GM18858 (cell line): ENCODE data around the gene HASPIN.

Experiments used
- ATAC-seq: cut with Tn5 transposase; IDR thresholded peaks from one replicate; pipeline ENCODE4 v1.9.1; 2021; ENCODE audit not compliant: unreplicated experiment

Gene HASPIN

DNA sequence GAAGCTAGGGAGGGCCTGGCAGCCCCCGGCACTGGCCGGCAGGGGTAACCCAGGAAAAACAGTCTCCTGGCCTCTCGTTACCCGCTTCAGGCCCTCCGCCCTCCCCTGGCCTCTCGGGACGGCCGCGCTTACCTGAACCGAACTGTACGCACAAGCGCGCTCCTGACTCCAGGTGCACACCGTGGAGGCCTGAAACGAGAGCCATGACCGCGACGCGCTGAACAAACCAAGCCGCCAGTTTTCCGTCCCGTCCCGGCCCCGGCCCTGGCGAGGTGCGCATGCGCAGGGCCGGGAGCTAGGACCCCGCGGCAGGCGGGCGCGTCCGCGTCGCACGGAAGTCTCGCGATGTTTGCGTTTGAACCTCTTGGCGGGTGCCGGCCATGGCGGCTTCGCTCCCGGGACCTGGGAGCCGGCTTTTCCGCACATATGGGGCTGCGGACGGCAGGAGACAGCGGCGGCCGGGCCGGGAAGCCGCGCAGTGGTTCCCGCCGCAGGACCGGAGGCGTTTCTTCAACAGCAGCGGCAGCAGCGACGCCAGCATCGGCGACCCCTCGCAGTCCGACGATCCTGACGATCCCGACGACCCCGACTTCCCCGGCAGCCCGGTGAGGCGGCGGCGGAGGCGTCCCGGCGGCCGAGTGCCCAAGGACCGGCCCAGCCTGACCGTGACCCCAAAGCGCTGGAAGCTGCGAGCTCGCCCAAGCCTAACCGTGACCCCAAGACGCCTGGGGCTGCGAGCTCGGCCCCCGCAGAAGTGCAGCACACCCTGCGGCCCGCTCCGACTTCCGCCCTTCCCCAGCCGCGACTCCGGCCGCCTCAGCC is at the start of gene HASPIN:
Gene HASPIN, plus strand, starts transcription at position 348 of the 822 bp plus-strand sequence. Its CDS starts 33 bp downstream, at position 381.
- ATAC-seq = peak; percentile 68

DNA sequence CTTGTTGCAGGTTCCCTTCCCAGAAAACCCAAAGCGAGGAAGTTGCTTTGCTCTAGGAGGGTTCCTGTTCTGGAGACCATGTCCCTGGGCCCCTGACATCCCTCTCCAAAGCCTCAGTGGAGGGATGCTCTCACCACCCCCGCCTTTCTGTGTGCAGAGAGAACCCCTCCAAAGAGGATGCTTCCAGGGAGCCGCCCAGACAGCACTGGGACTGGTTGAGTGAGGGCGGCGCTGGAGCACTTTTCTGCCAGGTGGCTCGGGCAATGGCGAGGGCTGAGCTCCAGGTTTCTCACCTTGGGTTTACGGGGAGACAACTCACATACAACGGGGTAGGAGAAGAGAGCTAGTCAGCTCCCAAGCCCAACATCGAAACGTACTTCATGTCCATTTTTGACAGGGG is 47.8 kb upstream of the HASPIN start:
- ATAC-seq = no peak

DNA sequence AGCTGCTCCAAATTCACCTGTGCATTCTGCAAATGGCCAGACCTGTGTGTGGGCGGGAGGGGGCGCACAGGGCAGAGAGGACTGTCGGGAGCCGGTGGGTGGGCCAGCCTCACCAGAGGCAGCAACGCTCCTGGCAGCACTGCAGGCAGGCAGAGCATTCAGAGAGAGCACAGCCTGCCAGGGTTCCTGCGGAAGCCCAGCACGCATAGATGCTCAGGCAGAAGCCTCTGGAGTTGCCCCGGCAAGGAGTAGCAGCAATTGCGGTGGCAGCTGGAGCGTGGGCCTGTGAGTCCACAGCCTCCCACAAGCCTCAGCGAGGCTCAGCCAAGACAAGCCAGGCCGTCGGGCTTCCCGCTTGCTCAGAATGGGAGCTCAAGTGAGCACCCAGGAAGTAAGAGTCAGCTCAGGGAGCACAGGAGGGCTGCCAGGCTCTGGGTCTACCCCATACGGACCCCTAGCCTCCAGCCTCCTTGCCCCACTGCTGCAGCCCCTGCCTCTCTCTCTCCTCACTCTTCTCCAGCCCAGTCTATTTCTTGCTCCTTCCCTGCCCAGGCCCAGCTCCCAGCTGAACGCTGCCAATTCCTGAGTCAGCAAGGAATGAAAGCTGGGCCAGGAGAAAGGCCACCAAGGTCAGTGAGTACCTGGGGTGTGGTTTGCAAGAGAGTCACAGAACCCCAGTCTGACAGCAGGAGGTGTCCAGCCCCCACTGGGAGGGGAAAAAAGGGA is 45.4 kb upstream of the HASPIN start:
- no peak for ATAC-seq

DNA sequence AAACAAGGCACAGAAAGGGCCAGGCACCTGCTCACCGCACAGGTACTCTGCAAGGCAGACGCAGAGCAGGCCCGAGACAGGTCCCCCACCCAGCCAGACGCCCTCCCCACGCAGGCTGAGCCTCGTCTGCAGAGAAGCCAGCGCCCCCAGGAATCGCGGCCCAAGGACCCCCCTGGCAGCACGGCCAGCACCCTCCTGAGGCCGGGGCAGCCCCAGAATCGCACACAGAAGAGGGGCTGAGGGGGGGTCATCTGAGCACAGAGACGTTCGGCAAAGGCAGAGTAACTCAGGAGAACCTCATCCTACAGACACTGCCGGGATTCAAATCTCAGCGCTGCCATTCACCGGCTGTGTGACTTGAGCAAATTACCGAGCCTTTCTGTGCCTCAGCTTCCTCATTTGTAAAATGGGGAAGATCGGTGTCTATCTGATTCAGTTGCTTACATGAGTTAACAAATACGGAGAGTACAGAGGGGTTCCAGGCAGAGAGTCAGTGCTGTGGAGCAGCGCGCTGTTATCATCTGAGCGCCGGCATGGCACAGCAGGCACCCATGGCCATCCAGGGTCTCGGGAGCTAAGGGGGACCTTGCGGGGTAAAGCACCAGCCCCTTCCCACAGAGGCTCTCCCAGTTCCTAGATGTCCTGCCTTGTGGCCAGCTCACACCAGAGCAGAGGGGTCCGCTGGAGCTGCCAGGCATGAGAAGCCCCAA is 44.7 kb upstream of the HASPIN start:
- ATAC-seq = no peak

DNA sequence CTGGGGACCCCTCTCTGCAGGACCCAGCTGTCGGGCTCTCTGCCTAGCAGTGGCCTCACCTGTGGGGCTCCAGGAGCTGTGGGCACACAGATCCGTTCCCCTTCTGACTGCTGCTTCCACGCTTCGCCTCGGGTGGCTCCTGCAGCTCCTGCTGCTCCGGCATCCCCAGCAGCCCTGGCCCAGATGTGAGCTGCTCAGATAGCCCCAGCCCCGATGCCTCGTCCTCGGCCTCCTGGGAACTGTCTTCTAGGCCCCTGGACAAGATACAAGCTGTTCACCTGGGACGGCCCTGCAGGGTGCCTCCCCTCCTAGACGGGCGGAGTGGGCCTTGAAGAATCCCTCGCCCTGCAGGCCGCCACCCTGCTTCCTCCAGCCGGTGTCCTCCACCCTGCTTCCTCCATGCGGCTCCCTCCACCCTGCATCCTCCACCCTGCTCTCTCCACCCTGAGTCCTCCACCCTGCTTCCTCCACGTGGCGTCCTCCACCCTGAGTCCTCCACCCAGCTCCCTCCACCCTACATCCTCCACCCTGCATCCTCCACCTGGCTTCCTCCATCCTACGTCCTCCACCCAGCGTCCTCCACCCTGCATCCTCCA is 44.1 kb upstream of the HASPIN start:
- no peak for ATAC-seq

DNA sequence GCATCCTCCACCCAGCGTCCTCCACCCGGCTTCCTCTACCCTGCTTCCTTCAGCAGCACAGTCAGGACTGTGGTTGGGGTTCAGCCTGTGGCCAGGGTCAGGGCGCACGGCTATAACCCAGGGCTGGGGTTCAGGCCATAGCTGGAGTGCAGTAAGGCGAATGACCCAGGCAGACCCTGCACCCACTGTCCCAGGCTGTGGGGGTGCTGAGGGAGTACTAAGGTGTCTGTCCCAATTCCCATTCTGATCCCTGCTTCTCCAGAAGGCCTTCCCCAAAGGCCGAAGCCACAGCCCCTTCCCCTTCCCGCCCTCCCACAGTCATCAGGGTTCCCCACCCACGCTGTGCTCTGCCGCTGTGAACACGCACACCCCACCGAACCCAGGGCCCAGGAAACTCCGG is 42.6 kb upstream of the HASPIN start:
- no peak for ATAC-seq

DNA sequence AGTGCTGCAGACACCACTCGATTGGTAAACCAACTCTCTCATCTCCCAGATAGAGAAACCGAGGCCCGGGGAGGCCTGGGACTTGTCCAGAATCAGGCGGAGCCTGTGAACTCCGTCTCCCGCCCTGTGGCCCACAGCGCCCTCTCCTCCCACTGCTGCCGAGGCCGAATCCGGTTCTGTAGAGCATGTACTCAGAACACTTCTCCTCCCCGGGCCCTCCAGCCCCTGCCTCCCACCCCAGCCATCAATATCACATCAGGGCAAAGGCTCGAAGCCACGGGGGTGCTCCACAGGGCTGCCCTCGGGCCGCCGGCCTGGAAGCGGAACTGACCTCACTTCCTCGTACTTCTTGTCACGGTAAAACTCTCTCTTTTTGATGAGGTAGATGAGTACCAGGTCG is 42.1 kb upstream of the HASPIN start:
- no peak for ATAC-seq

DNA sequence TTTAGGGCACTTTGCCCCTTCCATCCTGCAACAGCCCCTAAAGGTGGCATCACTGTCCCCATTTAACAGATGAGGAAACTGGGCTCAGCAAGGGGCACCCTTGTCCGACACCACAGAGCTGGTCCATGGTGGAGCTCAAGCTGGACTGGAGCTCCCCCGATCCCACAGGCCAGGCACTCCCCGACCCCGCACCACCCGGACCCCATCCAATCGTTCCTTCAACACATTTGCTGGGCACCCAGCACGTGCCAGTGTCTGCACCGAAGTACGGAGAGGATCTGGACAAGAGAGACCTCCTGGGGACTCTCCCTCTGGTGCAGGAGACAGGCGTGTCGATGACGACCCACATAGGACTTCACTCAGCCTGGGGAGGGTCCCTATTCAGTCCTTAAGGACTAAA is 41.7 kb upstream of the HASPIN start:
- no peak for ATAC-seq

DNA sequence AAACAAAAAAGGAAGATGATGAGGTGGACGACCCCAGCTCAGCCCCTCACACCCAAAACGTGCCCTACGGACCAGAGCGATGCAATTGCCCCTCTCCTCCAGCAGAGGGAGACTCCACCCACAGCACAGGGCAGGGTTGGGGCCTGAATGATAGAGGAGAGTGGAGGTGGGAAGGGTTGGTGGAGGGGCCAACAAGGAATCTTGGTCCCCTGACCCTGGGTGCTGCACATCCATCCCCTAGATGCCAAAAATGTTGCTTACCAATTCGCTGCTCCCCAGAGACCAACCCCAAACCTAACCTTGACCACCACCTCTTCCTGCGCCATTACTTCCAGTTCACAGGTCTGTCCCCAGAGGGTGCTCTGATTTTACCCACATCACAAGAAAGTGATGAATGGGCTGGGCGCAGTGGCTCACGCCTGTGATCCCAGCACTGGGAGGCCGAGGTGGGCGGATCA is 40.6 kb upstream of the HASPIN start:
- no peak for ATAC-seq

DNA sequence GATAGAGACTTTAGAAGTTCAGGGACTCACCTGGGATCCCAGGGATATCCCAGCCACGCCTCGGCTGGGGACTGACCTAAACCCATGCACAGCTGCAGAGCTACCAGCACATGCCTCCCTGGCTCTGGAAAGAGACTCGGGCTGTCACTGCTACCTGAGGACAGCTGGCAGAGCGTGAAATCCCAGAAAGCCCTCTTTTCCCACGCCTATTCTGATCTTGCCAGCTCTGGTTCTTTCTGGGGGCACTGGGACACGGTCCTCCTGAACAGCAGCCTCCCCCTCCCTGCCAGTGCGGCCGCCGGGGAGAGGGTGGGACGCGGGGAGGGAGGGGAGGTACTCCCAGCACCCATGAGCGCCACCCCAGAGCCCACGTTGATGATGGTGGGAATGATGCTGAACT is 38.5 kb upstream of the HASPIN start:
- ATAC-seq = no peak

DNA sequence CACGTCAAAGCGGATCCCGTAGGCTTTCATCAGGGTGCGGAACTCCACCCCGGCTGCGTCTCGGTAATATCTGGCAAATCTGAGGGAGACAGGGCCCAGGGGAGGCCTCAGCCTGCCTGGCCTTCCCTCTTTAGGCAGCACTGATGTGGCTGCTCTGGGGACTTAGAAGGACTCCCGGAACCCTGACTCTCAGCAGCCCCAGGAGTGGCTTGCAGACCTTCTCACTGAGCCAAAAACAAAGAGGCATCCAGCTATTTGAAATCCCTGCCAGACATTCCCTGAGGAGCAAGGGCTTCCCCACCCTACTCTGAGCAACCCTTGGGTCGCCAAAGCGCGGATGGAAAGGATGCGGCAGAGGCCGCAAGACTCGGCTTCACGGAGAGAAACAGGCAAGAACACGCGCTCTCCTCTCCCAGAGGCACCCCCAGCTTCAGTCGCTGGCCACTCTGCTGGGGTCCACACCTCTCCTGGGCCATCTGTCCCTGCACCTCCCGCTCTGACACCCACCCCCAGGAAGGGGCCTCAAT is 35.6 kb upstream of the HASPIN start:
- no peak for ATAC-seq

DNA sequence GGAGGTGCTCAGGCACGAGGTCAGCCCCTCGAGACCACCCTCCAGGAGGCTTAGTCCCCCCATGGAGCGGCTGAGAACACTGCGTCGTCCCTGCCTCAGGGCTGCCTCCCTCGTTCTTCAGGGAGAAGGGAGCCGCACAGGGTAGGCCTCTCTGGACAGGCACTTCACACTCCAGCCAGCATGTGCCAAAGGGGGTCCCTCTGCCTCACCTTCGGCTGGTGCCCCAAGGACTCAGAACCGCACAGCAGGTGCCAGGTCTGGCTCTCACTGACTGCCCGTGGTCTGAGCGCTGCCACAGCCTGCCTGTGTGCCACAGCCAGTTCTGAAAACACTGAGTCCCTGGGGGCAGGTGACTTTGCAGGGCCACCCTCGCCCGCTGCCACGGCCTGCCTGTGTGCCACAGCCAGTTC is 34.8 kb upstream of the HASPIN start:
- no peak for ATAC-seq

DNA sequence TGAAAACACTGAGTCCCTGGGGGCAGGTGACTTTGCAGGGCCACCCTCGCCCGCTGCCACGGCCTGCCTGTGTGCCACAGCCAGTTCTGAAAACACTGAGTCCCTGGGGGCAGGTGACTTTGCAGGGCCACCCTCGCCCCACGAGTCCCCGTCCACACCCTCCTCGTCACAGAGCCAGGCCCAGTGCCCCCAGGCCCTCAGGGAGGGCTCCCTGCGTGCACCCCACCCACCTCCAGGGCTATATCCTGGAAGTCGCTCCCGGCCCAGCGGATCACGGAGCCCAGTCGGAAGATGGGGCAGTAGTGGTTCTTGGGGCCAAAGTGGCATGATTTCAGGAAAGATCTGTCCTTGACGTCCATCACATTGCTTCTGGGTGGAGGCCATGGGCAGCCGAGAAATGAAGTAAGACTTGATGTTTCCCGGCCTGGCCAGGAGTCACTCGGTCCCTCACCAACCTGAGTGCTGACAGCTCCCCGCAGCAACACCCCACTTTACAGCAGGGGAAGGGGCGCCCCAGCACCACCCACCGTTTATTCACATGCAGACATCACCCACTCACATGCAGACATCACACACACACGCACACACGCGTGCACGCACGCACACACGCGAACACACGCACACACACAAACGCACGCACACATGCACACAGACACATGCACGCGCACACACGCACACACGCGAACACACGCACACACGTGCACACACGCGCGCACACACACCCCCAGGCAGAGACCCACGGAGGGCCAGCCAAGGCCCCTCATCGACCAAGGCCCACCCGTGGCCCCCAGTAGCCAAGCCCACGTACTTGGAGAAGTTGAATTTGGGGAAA is 34.2 kb upstream of the HASPIN start:
- ATAC-seq = no peak

DNA sequence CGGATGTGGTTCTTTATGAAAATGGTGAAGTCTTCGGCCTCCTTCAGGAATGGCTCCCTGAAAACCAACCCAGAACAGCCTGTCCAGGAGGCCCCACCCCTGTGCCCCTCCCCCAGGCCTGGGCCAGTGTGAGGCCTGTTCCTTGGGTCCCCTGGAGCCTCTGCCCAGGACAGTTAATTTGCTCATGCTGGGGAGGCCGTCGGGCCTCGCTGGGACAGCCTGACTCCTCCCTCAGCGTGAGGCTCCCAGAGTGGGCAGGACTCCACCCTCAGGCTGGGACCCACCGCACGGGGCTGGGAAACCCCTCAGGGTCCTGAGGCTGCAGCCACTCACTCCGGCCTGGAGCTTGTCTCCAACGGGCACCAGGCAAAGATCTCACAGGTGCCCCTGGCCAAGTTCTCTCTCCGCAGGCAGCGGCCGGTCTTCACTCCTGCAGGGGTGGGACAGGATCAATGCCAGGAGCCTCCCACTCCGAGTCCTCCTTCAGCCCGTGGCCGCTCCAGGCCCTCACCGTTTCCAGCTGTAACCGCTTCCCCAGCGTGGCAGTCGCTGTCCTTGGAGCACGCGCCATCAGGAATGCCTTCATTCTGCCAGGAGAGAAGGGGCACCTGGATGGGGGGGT is 33.5 kb upstream of the HASPIN start:
- ATAC-seq = no peak

DNA sequence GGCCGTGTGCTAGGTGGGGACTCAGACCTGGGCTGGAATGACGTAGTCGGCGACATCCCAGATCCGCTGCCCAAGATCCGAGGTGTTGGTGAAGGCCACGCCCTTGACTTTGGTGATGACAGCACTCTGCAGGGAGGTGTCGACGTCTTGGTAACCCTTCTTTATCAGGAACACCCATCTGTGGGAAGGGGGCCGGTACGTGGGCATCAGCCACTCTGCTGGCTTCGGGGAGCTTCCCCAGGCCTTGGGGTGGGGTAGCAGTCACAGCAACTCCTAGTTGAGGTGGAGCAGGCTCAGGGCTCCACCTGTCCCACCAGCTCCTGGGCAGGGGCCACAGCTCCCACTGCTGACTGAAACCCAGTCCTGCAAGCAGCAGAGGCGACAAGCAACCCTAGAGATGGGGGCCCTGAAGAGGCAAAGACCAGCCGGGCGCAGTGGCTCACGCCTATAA is 32.1 kb upstream of the HASPIN start:
- ATAC-seq = no peak

DNA sequence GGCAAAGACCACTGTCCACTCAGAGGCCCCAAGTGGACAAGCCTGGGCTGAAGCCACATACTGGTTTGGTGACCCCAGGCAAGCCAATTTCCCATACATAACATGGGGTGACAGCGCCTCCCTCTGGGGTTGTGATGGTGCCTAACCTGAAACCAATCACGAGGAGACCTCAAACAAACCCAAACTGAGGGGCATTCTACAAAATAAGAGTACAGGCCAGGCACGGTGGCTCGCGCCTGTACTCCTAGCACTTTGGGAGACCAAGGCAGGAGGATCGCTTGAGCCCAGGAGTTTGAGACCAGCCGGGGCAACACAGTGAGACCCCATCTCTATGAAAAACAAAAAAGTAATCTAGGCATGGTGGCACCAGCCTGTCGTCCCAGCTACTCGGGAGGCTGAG is 31.4 kb upstream of the HASPIN start:
- ATAC-seq = no peak

DNA sequence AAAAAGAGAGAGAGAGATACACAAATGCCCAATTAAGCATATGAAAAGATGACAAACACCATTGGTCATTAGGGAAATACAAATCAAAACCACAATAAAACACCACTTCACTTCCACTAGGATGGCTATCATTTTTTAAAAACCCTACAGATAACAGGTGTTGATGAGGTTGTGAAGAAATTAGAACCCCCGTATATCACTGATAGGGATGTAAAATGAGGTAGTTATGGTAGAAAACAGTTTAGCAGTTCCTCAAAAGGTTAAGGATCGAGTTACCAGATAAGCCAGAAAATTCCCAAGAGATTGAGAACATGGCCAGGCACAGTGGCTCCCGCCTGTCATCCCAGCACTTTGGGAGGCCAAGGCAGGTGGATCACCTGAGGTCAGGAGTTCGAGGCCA is 30.6 kb upstream of the HASPIN start:
- no peak for ATAC-seq

DNA sequence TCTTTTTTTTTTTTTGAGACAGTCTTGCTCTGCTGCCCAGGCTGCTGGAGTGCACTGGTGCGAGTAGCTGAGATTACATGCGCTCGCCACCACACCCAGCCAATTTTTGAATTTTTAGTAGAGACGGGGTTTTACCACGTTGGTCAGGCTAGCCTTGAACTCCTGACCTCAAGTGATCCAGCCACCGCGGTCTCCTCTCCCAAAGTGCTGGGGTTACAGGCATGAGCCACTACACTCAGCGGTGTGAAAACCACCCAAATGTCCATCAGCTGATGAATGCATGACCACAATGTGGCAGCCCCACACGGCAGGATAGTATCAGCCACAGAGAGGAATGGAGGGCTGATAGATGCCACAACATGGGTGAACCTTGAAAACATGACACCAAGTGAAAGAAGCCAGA is 29.9 kb upstream of the HASPIN start:
- peak; percentile 43 for ATAC-seq

DNA sequence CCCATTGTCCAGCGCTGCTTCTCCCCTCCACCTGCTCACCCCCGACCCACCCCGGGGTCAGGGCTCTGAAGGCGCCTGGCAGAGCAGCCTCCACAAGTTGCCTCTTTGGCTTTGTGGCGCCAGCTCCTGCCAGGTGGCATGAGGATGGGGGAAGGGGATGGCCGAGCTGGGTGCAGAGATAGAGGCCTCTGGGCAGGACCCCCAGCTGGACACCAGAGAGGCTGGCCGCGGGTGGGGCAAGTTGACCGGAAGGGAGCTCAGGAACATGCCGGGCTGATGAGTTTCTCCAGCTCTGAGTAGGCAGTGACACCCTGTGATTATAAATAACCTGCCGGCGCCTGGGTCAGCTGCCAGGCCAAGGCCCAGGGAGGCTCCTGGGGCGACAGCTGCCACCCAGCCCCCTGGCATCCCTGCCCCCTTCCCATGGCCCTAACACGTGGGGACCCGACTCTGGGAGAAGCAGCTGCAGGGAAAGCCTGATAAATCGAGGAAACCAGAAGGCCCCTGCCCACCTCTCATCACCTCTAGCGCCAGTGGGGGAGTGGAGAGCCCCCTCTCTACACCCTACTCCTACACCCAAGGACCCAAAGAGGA is 28.5 kb upstream of the HASPIN start:
- no peak for ATAC-seq
